Spinal cord (tissue), 10 donors: ENCODE results near the gene COLQ. TPM values are rescaled to one million over a fixed set of nuclear protein-coding genes. Genes with fewer than 3 reads are reported as not detected.
A peak's percentile ranks its signal among the peaks of the same experiment; 100 is the strongest.

Source experiments
- DNase-seq, 6 donors: peaks; one replicate each; pipeline versions ENCODE4 v3.0.0 to v3.0.0-alpha.2; 2013 to 2015; ENCODE audit warnings: low spot score in 6 of 6, low read depth in 4 of 6
- H3K27ac ChIP-seq: one replicate; pipeline ENCODE4 v1.5.1; 2013; ENCODE audit warnings: low read depth, low read length, control low read depth
- H3K27me3 ChIP-seq: one replicate; pipeline ENCODE4 v1.6.1; 2013; ENCODE audit warnings: low read length; ENCODE audit not compliant: control insufficient read depth, insufficient read depth
- H3K36me3 ChIP-seq: one replicate; pipeline ENCODE4 v1.6.1; 2013; ENCODE audit warnings: low read length; ENCODE audit not compliant: control insufficient read depth, insufficient read depth
- H3K4me1 ChIP-seq: one replicate; pipeline ENCODE4 v1.6.1; 2013; ENCODE audit warnings: low read length; ENCODE audit not compliant: control insufficient read depth, insufficient read depth
- H3K4me3 ChIP-seq: one replicate; pipeline ENCODE4 v1.5.1; 2013; ENCODE audit warnings: low read depth, low read length, control low read depth
- H3K9me3 ChIP-seq: one replicate; pipeline ENCODE4 v1.6.1; 2013; ENCODE audit warnings: low read length; ENCODE audit not compliant: control insufficient read depth, insufficient read depth
- WGBS: methylation state at CpG from one replicate; pipeline ENCODE4 v1.1.5; 2013; ENCODE audit warnings: missing lambda C conversion rate; ENCODE audit not compliant: insufficient coverage; 5-methylcytosine and 5-hydroxymethylcytosine counted together
- polyA plus RNA-seq, 2 donors: library from polyadenylated mRNA; unstranded; fragments of 120-200 nt; gene quantifications; one replicate each; pipeline ENCODE4 v1.2.1, GENCODE V29; 2013; ENCODE audit not compliant: insufficient read length in 2 of 2
- total RNA-seq, 2 donors: library from RNA; depleted of rRNA in 1 of 2; stranded (reverse); fragments of 120-200 nt in 1 of 2; fragments of >200 nt in 1 of 2; gene quantifications; one replicate each; pipeline versions ENCODE4 v1.2.3 to v1.2.4, GENCODE V29; 2013 to 2014
- donor health status: healthy.

Gene COLQ
- total and polyA plus RNA-seq, 4 donors = 4.2 to 10.8 (median 10.6) TPM

DNA sequence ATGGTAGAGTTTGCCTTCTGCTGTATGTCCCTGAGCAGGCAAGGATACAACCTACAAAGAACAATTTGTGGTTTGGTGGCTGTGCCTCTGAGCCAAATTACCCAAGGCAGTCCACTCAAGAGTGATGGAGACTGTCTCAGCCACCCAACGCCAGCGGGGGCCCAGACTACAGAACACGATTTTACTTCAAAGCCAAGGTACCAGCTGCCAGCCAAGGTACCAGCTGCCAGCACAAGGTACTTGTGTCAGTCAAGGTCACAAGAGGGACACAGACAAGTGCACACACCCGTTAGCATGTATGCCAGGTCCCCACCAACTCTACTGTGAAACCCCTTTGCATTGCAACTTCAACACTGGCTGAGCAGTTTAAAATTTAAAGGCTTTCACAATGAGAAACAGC lies 23.5 kb downstream of the COLQ start:
- Histone ChIP-seq H3K27ac (no peak overlapping the region), H3K27me3 (no peaks in the 10 kb centered on the region), H3K9me3 (no peaks in the 10 kb centered on the region), H3K4me3 (no peak overlapping the region), H3K4me1 (peaks cover 29% of the 10 kb centered on the region), H3K36me3 (no peaks in the 10 kb centered on the region)
- WGBS = 56% methylated on average over 4 of the region's 4 CpGs
- no peak for DNase-seq

- H3K27ac ChIP-seq = no peak overlapping the region
- H3K9me3 ChIP-seq = no peaks in the 10 kb centered on the region
- 44% methylated on average over 6 of the region's 8 CpGs for WGBS
- DNase-seq = peak in 1 of 6 donors; percentile 38
- peaks cover 28% of the 10 kb centered on the region for H3K4me1 ChIP-seq
- H3K4me3 ChIP-seq = no peak overlapping the region
- no peaks in the 10 kb centered on the region for H3K36me3 ChIP-seq
- no peaks in the 10 kb centered on the region for H3K27me3 ChIP-seq
Measured at GRCh38 chr3:15496341-15496664, 25.2 kb downstream of the COLQ start.

GRCh38 chr3:15495461-15496340 lies 25.8 kb downstream of the COLQ start:
- H3K27ac ChIP-seq = no peak overlapping the region
- no peak overlapping the region for H3K4me3 ChIP-seq
- H3K27me3 ChIP-seq = no peaks in the 10 kb centered on the region
- DNase-seq = no peak
- WGBS = 71% methylated on average over 2 of the region's 9 CpGs
- H3K4me1 ChIP-seq = peaks cover 22% of the 10 kb centered on the region
- H3K36me3 ChIP-seq = no peaks in the 10 kb centered on the region
- H3K9me3 ChIP-seq = no peaks in the 10 kb centered on the region

DNA sequence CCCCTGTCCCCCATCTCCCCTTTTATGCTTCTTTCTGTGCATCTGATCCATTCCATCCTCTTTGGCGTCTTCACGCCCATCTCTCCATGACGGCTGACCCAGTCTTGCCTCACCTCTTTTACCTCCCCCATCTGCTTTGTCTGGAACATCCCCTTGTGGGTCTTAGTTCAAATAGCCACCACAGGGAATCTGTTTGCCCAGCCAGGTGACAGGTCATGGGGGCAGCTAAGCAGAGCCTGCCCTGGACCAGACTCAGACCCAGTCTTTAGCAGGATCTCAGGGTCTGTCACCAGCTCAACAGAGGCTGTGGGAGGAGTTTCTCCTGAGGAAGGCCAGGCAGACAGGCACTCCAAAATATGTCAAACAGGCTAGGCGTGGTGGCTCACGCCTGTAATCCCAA lies 28.1 kb downstream of the COLQ start:
- no peaks in the 10 kb centered on the region for H3K36me3 ChIP-seq
- peaks cover 19% of the 10 kb centered on the region for H3K4me1 ChIP-seq
- WGBS = 91% methylated on average over 5 of the region's 5 CpGs
- no peak for DNase-seq
- H3K9me3 ChIP-seq = no peaks in the 10 kb centered on the region
- no peak overlapping the region for H3K4me3 ChIP-seq
- no peaks in the 10 kb centered on the region for H3K27me3 ChIP-seq
- H3K27ac ChIP-seq = no peak overlapping the region

GRCh38 chr3:15492847-15493360 lies 28.6 kb downstream of the COLQ start:
- Histone ChIP-seq H3K4me1 (peaks cover 14% of the 10 kb centered on the region), H3K4me3 (no peak overlapping the region), H3K27ac (no peak overlapping the region), H3K27me3 (no peaks in the 10 kb centered on the region), H3K36me3 (peaks cover 3% of the 10 kb centered on the region), H3K9me3 (no peaks in the 10 kb centered on the region)
- DNase-seq = no peak
- WGBS = 96% methylated on average over 4 of the region's 4 CpGs

DNA sequence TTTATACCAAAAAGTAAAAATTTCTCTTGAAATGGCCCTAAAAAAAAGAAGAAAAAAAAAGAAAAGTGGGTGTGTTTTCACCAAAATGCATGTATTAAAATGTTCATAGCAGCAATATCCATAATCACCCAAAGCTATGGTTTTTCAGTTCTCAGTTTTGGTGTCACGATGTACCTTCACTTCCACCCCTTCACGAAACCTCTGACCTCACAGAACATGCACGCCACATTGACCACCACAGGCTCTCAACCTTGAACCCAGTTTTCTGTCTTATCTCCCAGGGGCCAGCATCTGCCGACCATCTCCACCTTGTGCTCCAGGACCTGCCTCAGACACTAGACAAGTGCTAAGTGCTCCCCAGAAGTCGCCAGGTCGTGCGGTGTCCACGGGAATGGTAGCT lies 30.4 kb downstream of the COLQ start:
- DNase-seq = no peak
- Histone ChIP-seq H3K4me3 (no peak overlapping the region), H3K27ac (no peak overlapping the region), H3K36me3 (peaks cover 9% of the 10 kb centered on the region), H3K4me1 (peaks cover 7% of the 10 kb centered on the region), H3K9me3 (no peaks in the 10 kb centered on the region), H3K27me3 (no peaks in the 10 kb centered on the region)
- WGBS = 97% methylated on average over 8 of the region's 8 CpGs

DNA sequence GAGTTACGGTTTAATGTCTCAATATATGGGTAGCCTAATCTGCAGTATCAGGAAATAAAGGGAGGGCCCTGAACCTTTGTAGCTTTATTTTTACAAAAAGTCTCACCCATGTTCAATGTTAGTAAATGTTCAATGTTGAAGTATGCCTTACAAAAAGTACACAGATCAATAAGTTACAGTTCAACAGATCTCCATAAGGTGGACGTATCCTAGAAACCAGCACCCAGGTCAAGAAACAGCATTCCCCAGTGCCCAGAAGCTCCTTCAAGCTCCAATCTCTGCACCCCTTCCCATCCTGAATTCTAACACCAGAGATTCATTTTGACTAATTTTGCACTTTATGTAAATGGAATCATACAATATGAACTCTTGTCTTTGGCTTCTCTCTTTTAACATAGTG lies 31.3 kb downstream of the COLQ start:
- Histone ChIP-seq H3K36me3 (peaks cover 9% of the 10 kb centered on the region), H3K27ac (no peak overlapping the region), H3K4me3 (no peak overlapping the region), H3K9me3 (no peaks in the 10 kb centered on the region), H3K4me1 (no peaks in the 10 kb centered on the region), H3K27me3 (no peaks in the 10 kb centered on the region)
- WGBS = 100% methylated on average over 1 of the region's 2 CpGs
- DNase-seq = no peak

GRCh38 chr3:15488002-15488401 lies 33.5 kb downstream of the COLQ start:
- DNase-seq = no peak
- Histone ChIP-seq H3K4me3 (no peak overlapping the region), H3K9me3 (no peaks in the 10 kb centered on the region), H3K27me3 (no peaks in the 10 kb centered on the region), H3K36me3 (peaks cover 9% of the 10 kb centered on the region), H3K4me1 (no peaks in the 10 kb centered on the region), H3K27ac (no peak overlapping the region)
- WGBS = 95% methylated on average over 9 of the region's 9 CpGs

- H3K9me3 ChIP-seq = no peaks in the 10 kb centered on the region
- H3K27ac ChIP-seq = no peak overlapping the region
- WGBS = 94% methylated on average over 4 of the region's 4 CpGs
- H3K4me1 ChIP-seq = no peaks in the 10 kb centered on the region
- no peaks in the 10 kb centered on the region for H3K27me3 ChIP-seq
- H3K4me3 ChIP-seq = no peak overlapping the region
- H3K36me3 ChIP-seq = peaks cover 9% of the 10 kb centered on the region
- DNase-seq = no peak
Measured at GRCh38 chr3:15486979-15487378, 34.5 kb downstream of the COLQ start.

DNA sequence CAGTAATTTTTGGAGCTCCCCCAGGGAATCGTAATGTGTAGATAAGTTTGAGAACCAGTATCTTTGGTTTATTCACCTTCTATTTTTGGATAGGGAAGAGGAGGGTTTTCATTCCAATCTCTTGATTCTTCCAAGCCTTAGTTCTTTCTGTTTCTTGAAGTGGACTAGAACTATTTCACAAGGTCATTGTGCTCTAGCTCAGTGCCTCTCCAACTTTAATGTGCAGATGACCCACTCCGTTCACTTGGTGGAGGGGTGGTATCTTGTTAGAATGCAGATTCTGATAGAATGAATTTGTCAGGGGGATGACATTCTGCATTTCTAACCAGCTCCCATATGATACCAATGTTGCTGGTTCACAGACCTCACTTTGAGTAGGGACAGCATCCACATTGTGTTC lies 35.5 kb downstream of the COLQ start:
- no peak overlapping the region for H3K27ac ChIP-seq
- WGBS = no CpG with 5 or more reads among the region's 2 CpGs
- no peaks in the 10 kb centered on the region for H3K27me3 ChIP-seq
- peaks cover 9% of the 10 kb centered on the region for H3K36me3 ChIP-seq
- H3K4me3 ChIP-seq = no peak overlapping the region
- H3K4me1 ChIP-seq = no peaks in the 10 kb centered on the region
- no peaks in the 10 kb centered on the region for H3K9me3 ChIP-seq
- no peak for DNase-seq
